Measurements from ENCODE around the gene USP20. TPM values are rescaled to one million over a fixed set of nuclear protein-coding genes. Genes with fewer than 3 reads are reported as not detected.

The USP20 gene
- polyA plus RNA-seq, 1 of the 3 experiments (the other 2 are of a cell fraction): 22.5 TPM

- POLR2A ChIA-PET: no interaction called here
- no peaks in the 10 kb centered on the region for H3K9me3 ChIP-seq
- H3K79me2 ChIP-seq (ENCODE audit: insufficient read depth): peaks cover 26% of the 10 kb centered on the region
Observed at GRCh38 chr9:129801504-129801903, 33.8 kb upstream of the USP20 start.

GRCh38 chr9:129802833-129803675 lies 32.2 kb upstream of the USP20 start, which contains the start of gene TOR1B:
Gene TOR1B, plus strand, starts transcription at chr9:129803184. Its CDS starts 29 bp downstream, at chr9:129803213.
- Histone ChIP-seq H3K4me3 (ENCODE audit: low read depth in 2 of 2, low read length in 1 of 2) (peak within 1 kb of the TSS; percentile 69 to 98), H4K20me1 (ENCODE audit: insufficient read depth) (no peaks in the 10 kb centered on the region), H3K4me2 (peak within 1 kb of the TSS; percentile 99), H3K36me3 (replicated peaks in 1 of 2; ENCODE audit: control insufficient read depth in 1 of 2, insufficient read depth in 2 of 2, low read length in 1 of 2) (peaks cover 6 to 12% of the 10 kb centered on the region in 2 experiments), H3K4me1 (ENCODE audit: control insufficient read depth in 1 of 2, insufficient read depth in 2 of 2, low read depth in 1 of 2, low read length in 1 of 2) (peaks cover 8 to 14% of the 10 kb centered on the region in 2 experiments; a peak in 2 of 4 replicates), H3K9ac (peak within 1 kb of the TSS; percentile 73), H3K79me2 (ENCODE audit: insufficient read depth) (peaks cover 26% of the 10 kb centered on the region), H3K27me3 (ENCODE audit: insufficient read depth) (no peaks in the 10 kb centered on the region), H3K9me2 (no peaks in the 10 kb centered on the region), H3K27ac (ENCODE audit: low read depth in 2 of 2, low read length in 1 of 2) (peak within 1 kb of the TSS; percentile 50 to 66), H3K9me3 (no peaks in the 10 kb centered on the region), H3F3A (replicated peaks; ENCODE audit: insufficient read depth) (peaks cover 3% of the 10 kb centered on the region), H2AFZ (ENCODE audit: low read depth) (peak within 1 kb of the TSS; percentile 95)
- peak; percentile 96 for DNase-seq
- WGBS (ENCODE audit: low lambda C conversion rate): 0% methylated on average over 21 of the region's 93 CpGs
- ChIA-PET CTCF (interaction anchor here (0.9 to 3.0 kb wide), 6 partner anchors 12 to 664 kb away, joined by 3 to 9 read pairs (median 6); no protein-coding TSS in a partner anchor), POLR2A (no interaction called here)
- TF ChIP-seq CTCF (IDR thresholded peaks at IDR 0.05) (no peak), SMC3 (IDR thresholded peaks at IDR 0.05; ENCODE audit: low read depth, low read length) (no peak), EZH2phosphoT487 (IDR thresholded peaks at IDR 0.05; ENCODE audit: borderline replicate concordance, low read depth) (no peak), JUND (IDR thresholded peaks at IDR 0.05) (no peak), FOXJ3 (CRISPR knock-in tag; IDR thresholded peaks at IDR 0.05) (no peak), EP300 (IDR thresholded peaks at IDR 0.05; ENCODE audit: borderline replicate concordance in 1 of 2, low read depth in 1 of 2, low read length in 1 of 2) (no peak), GABPA (IDR thresholded peaks at IDR 0.05; ENCODE audit: low read depth) (peak; percentile 92), MXI1 (IDR thresholded peaks at IDR 0.05; ENCODE audit: low read depth, low read length) (no peak)
- TF ChIP-seq, protein P1, sequence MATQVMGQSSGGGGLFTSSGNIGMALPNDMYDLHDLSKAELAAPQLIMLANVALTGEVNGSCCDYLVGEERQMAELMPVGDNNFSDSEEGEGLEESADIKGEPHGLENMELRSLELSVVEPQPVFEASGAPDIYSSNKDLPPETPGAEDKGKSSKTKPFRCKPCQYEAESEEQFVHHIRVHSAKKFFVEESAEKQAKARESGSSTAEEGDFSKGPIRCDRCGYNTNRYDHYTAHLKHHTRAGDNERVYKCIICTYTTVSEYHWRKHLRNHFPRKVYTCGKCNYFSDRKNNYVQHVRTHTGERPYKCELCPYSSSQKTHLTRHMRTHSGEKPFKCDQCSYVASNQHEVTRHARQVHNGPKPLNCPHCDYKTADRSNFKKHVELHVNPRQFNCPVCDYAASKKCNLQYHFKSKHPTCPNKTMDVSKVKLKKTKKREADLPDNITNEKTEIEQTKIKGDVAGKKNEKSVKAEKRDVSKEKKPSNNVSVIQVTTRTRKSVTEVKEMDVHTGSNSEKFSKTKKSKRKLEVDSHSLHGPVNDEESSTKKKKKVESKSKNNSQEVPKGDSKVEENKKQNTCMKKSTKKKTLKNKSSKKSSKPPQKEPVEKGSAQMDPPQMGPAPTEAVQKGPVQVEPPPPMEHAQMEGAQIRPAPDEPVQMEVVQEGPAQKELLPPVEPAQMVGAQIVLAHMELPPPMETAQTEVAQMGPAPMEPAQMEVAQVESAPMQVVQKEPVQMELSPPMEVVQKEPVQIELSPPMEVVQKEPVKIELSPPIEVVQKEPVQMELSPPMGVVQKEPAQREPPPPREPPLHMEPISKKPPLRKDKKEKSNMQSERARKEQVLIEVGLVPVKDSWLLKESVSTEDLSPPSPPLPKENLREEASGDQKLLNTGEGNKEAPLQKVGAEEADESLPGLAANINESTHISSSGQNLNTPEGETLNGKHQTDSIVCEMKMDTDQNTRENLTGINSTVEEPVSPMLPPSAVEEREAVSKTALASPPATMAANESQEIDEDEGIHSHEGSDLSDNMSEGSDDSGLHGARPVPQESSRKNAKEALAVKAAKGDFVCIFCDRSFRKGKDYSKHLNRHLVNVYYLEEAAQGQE (IDR thresholded peaks at IDR 0.05; ENCODE audit: low read depth, low read length): no peak
- TF ChIP-seq, protein P2, sequence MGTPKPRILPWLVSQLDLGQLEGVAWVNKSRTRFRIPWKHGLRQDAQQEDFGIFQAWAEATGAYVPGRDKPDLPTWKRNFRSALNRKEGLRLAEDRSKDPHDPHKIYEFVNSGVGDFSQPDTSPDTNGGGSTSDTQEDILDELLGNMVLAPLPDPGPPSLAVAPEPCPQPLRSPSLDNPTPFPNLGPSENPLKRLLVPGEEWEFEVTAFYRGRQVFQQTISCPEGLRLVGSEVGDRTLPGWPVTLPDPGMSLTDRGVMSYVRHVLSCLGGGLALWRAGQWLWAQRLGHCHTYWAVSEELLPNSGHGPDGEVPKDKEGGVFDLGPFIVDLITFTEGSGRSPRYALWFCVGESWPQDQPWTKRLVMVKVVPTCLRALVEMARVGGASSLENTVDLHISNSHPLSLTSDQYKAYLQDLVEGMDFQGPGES (IDR thresholded peaks at IDR 0.05; ENCODE audit: low read depth, low read length): no peak

More at GRCh38 chr9:129801504-129801903, 33.8 kb upstream of the USP20 start:
- Histone ChIP-seq H3K27me3 (ENCODE audit: insufficient read depth) (no peaks in the 10 kb centered on the region), H2AFZ (ENCODE audit: low read depth) (no peak overlapping the region), H3K4me1 (ENCODE audit: control insufficient read depth in 1 of 2, insufficient read depth in 2 of 2, low read depth in 1 of 2, low read length in 1 of 2) (peaks cover 8 to 14% of the 10 kb centered on the region in 2 experiments; a peak in 2 of 4 replicates), H4K20me1 (ENCODE audit: insufficient read depth) (no peaks in the 10 kb centered on the region), H3K4me3 (ENCODE audit: low read depth in 2 of 2, low read length in 1 of 2) (no peak overlapping the region), H3K4me2 (no peak overlapping the region), H3F3A (replicated peaks; ENCODE audit: insufficient read depth) (peaks cover 3% of the 10 kb centered on the region), H3K27ac (ENCODE audit: low read depth in 2 of 2, low read length in 1 of 2) (no peak overlapping the region), H3K9ac (no peak overlapping the region), H3K36me3 (replicated peaks in 1 of 2; ENCODE audit: control insufficient read depth in 1 of 2, insufficient read depth in 2 of 2, low read length in 1 of 2) (peaks cover 5 to 6% of the 10 kb centered on the region in 2 experiments), H3K9me2 (no peaks in the 10 kb centered on the region)
- TF ChIP-seq FOXM1 (IDR thresholded peaks at IDR 0.05; ENCODE audit: low read depth): no peak
- TF ChIP-seq MEF2A (IDR thresholded peaks at IDR 0.05; ENCODE audit: borderline replicate concordance, low read depth): no peak
- TF ChIP-seq, protein P1 (IDR thresholded peaks at IDR 0.05; ENCODE audit: low read depth, low read length): no peak
- no peak for TF ChIP-seq TCF12 (IDR thresholded peaks at IDR 0.05)
- DNase-seq: no peak
- CTCF ChIA-PET: interaction anchor here (0.7 to 3.0 kb wide), 7 partner anchors 11 to 442 kb away, joined by 3 to 9 read pairs (median 3); partner anchors contain the start of gene C9orf50
- WGBS (ENCODE audit: low lambda C conversion rate): 96% methylated on average over 17 of the region's 17 CpGs
